Esophagus (tissue), 2 donors: ENCODE measurements around the gene THAP2. TPM values are rescaled to one million over a fixed set of nuclear protein-coding genes. Genes with fewer than 3 reads are reported as not detected.

Experiments used
- H3K27ac ChIP-seq, 2 donors: one replicate each; pipeline ENCODE4 v1.5.1; 2013; ENCODE audit warnings: low read depth in 2 of 2, mild to moderate bottlenecking in 2 of 2, inconsistent platforms in 1 of 2, low read length in 1 of 2, moderate library complexity in 1 of 2
- H3K27me3 ChIP-seq, 2 donors: one replicate each; pipeline ENCODE4 v1.6.1; 2013; ENCODE audit warnings: low read length in 2 of 2, control low read depth in 1 of 2, mild to moderate bottlenecking in 1 of 2; ENCODE audit not compliant: insufficient read depth in 2 of 2, control insufficient read depth in 1 of 2
- H3K36me3 ChIP-seq, 2 donors: one replicate each; pipeline ENCODE4 v1.6.1; 2013; ENCODE audit warnings: low read length in 1 of 2; ENCODE audit not compliant: control insufficient read depth in 2 of 2, insufficient read depth in 2 of 2
- H3K4me1 ChIP-seq, 2 donors: one replicate each; pipeline ENCODE4 v1.6.1; 2013; ENCODE audit warnings: low read length in 1 of 2; ENCODE audit not compliant: control insufficient read depth in 2 of 2, insufficient read depth in 2 of 2
- H3K4me3 ChIP-seq, 2 donors: one replicate each; pipeline ENCODE4 v1.5.1; 2013; ENCODE audit warnings: low read length in 2 of 2, mild to moderate bottlenecking in 2 of 2, low read depth in 1 of 2, moderate library complexity in 1 of 2
- H3K9me3 ChIP-seq, 2 donors: one replicate each; pipeline ENCODE4 v1.6.1; 2013; ENCODE audit warnings: mild to moderate bottlenecking in 2 of 2, low read depth in 1 of 2, low read length in 1 of 2, moderate library complexity in 1 of 2; ENCODE audit not compliant: control insufficient read depth in 2 of 2, insufficient read depth in 1 of 2
- WGBS, 2 donors: extraction: QIAGEN DNeasy Blood & Tissue Kit; methylation state at CpG; one replicate each; pipeline ENCODE4 v1.1.7; 2013; 5-methylcytosine and 5-hydroxymethylcytosine counted together
- polyA plus RNA-seq, 2 donors: library from polyadenylated mRNA; stranded (reverse); fragments of 200-250 nt; gene quantifications; one replicate each; pipeline ENCODE4 v1.2.3, GENCODE V29; 2013
- donor health status: healthy with polysubstance abuse.
- donor health status: Bipolar disorder and iron deficiency.

The THAP2 gene
- polyA plus RNA-seq, 2 donors, result 3.6 to 5.7 TPM

GRCh38 chr12:71710276-71711125 lies 46.4 kb downstream of the THAP2 start:
- Histone ChIP-seq H3K27me3 (no peaks in the 10 kb centered on the region), H3K9me3 (peaks cover 0 to 3% of the 10 kb centered on the region in 2 donors), H3K27ac (peak overlapping the region; percentile 75 to 82), H3K4me3 (peak overlapping the region in 1 of 2 donors; percentile 4), H3K4me1 (peaks cover 0 to 6% of the 10 kb centered on the region in 2 donors), H3K36me3 (no peaks in the 10 kb centered on the region)
- 60 to 75% methylated on average over 7 of the region's 7 CpGs for WGBS, 2 donors

- Histone ChIP-seq H3K27ac (no peak overlapping the region), H3K36me3 (no peaks in the 10 kb centered on the region), H3K27me3 (no peaks in the 10 kb centered on the region), H3K9me3 (no peaks in the 10 kb centered on the region), H3K4me1 (peaks cover 0 to 2% of the 10 kb centered on the region in 2 donors), H3K4me3 (no peak overlapping the region)
Observed at GRCh38 chr12:71718611-71719010, 54.5 kb downstream of the THAP2 start.

DNA sequence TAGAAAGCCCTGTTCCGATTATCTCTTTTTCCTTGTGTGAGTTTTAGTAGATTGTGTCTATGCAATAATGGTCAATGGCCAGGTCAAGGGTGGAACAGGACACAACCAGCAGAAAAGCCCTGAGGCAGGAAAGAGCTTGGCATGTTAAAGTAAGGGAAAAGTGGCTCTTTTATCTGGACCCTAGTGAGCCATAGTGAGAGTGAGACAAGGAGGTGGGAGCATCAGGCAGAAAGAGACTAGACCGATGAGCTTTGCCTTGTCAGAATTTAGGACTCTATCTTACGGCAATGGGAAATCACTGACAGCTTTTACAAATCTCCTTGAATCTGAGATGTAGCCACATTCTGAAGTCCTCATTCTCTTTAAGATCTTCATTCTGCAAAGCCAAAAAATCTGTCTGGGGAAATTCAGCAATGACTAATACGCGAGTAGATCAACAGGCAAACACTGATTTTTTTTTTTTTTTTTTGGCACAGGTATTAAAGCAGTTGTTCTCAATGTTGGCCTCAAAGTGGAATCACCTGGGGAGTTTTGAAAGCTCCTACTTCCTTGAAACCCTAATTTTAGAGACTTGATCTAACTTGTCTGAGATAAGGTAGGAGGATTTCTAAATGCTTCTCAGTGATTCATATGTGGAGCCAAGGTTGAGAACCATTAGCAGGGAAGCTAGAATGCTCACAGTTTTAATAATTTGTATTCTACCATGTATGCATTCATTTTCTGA lies 55.7 kb downstream of the THAP2 start:
- H3K27me3 ChIP-seq, result no peaks in the 10 kb centered on the region
- 53 to 69% methylated on average over 5 of the region's 5 CpGs for WGBS, 2 donors
- no peaks in the 10 kb centered on the region for H3K9me3 ChIP-seq
- H3K4me1 ChIP-seq, result peaks cover 0 to 2% of the 10 kb centered on the region in 2 donors
- no peaks in the 10 kb centered on the region for H3K36me3 ChIP-seq
- H3K27ac ChIP-seq, result peak overlapping the region; percentile 68 to 84
- no peak overlapping the region for H3K4me3 ChIP-seq

- peak overlapping the region in 1 of 2 donors; percentile 38 for H3K27ac ChIP-seq
- H3K27me3 ChIP-seq, result no peaks in the 10 kb centered on the region
- H3K36me3 ChIP-seq, result no peaks in the 10 kb centered on the region
- no peak overlapping the region for H3K4me3 ChIP-seq
- WGBS, 2 donors, result 77 to 79% methylated on average over 4 of the region's 4 CpGs
- H3K9me3 ChIP-seq, result no peaks in the 10 kb centered on the region
- peaks cover 0 to 2% of the 10 kb centered on the region in 2 donors for H3K4me1 ChIP-seq
Observed at GRCh38 chr12:71721783-71722505, 57.8 kb downstream of the THAP2 start.

GRCh38 chr12:71725011-71725410 lies 60.9 kb downstream of the THAP2 start:
- WGBS, 2 donors, result 85 to 90% methylated on average over 3 of the region's 3 CpGs

GRCh38 chr12:71726548-71726947 lies 62.4 kb downstream of the THAP2 start:
- Histone ChIP-seq H3K36me3 (no peaks in the 10 kb centered on the region), H3K4me3 (no peak overlapping the region), H3K9me3 (no peaks in the 10 kb centered on the region), H3K27ac (no peak overlapping the region), H3K27me3 (no peaks in the 10 kb centered on the region), H3K4me1 (no peaks in the 10 kb centered on the region)
- WGBS, 2 donors, result 84 to 90% methylated on average over 2 of the region's 2 CpGs

More at GRCh38 chr12:71725011-71725410, 60.9 kb downstream of the THAP2 start:
- no peaks in the 10 kb centered on the region for H3K9me3 ChIP-seq
- no peaks in the 10 kb centered on the region for H3K4me1 ChIP-seq
- H3K36me3 ChIP-seq, result no peaks in the 10 kb centered on the region
- H3K4me3 ChIP-seq, result no peak overlapping the region
- no peak overlapping the region for H3K27ac ChIP-seq
- no peaks in the 10 kb centered on the region for H3K27me3 ChIP-seq

- Histone ChIP-seq H3K36me3 (no peaks in the 10 kb centered on the region), H3K4me1 (no peaks in the 10 kb centered on the region), H3K27me3 (no peaks in the 10 kb centered on the region), H3K27ac (no peak overlapping the region), H3K4me3 (no peak overlapping the region), H3K9me3 (no peaks in the 10 kb centered on the region)
- WGBS, 2 donors, result 84 to 86% methylated on average over 5 of the region's 5 CpGs
Observed at GRCh38 chr12:71727958-71728357, 63.9 kb downstream of the THAP2 start.

Other genes with a start within 250 kb of the THAP2 start
- under 1 TPM in 1 of 2 donors, not detected in 1; 0.01 TPM for gene LGR5, start 224.5 kb upstream of the THAP2 start, polyA plus RNA-seq
- 10 to 100 TPM; 15.5 to 24.7 TPM for gene ZFC3H1, start 453 bp upstream of the THAP2 start, polyA plus RNA-seq
- gene TMEM19, start 21.8 kb downstream of the THAP2 start, polyA plus RNA-seq, result 10 to 100 TPM; 15.5 to 32.1 TPM
- gene RAB21, start 90.6 kb downstream of the THAP2 start, polyA plus RNA-seq, result 10 to 100 TPM; 11.1 to 24.7 TPM
- 10 to 100 TPM; 12.3 to 14.7 TPM for gene TBC1D15, start 175.5 kb downstream of the THAP2 start, polyA plus RNA-seq